Hematopoietic multipotent progenitor cell treated with erythropoietin and hydrocortisone succinate and interleukin-3 and kit ligand, for 17 days (in vitro differentiated cells): ENCODE measurements around the gene KRTAP10-3.

ENCODE experiments used
- DNase-seq: peaks from one replicate; pipeline ENCODE4 v3.0.0-alpha.2; 2015; ENCODE audit warnings: low spot score

KRTAP10-3 gene

GRCh38 chr21:44527983-44528633 is 30.5 kb downstream of the KRTAP10-3 start:
- no peak for DNase-seq

GRCh38 chr21:44527156-44527982 is 31.2 kb downstream of the KRTAP10-3 start:
- DNase-seq = no peak

GRCh38 chr21:44526096-44526997 is 32.2 kb downstream of the KRTAP10-3 start:
- no peak for DNase-seq

GRCh38 chr21:44525391-44526095 is 33.1 kb downstream of the KRTAP10-3 start:
- DNase-seq = no peak

- DNase-seq = no peak
Observed at GRCh38 chr21:44524414-44525371, 33.9 kb downstream of the KRTAP10-3 start.

- no peak for DNase-seq
Observed at GRCh38 chr21:44523567-44524413, 34.8 kb downstream of the KRTAP10-3 start.

GRCh38 chr21:44522753-44523204 is 35.8 kb downstream of the KRTAP10-3 start:
- no peak for DNase-seq

- no peak for DNase-seq
Observed at GRCh38 chr21:44521928-44522752, 36.5 kb downstream of the KRTAP10-3 start.

- DNase-seq = no peak
Observed at GRCh38 chr21:44521301-44521927, 37.2 kb downstream of the KRTAP10-3 start.

- no peak for DNase-seq
Observed at GRCh38 chr21:44520326-44521300, 38.0 kb downstream of the KRTAP10-3 start.

GRCh38 chr21:44519346-44520325 is 39.0 kb downstream of the KRTAP10-3 start:
- DNase-seq = no peak

- DNase-seq = no peak
Observed at GRCh38 chr21:44518686-44519085, 39.9 kb downstream of the KRTAP10-3 start.

- peak; percentile 51 for DNase-seq
Observed at GRCh38 chr21:44517175-44517899, 41.3 kb downstream of the KRTAP10-3 start.

- DNase-seq = no peak
Observed at GRCh38 chr21:44516828-44517174, 41.8 kb downstream of the KRTAP10-3 start.

- no peak for DNase-seq
Observed at GRCh38 chr21:44516342-44516741, 42.3 kb downstream of the KRTAP10-3 start.
